Stimulated activated CD4-positive, alpha-beta T cell treated with anti-CD3 and anti-CD28 coated beads, Interleukin-1b, Interleukin-23, amount 100 ng/mL, for 48 hours (primary cell): ENCODE data around the gene ASPRV1.
"Not testable (repeated sequence)": the region's sequence is repeated elsewhere in the genome, so short reads cannot be mapped to it uniquely, and the experiment has no call there.

Source experiments
- DNase-seq: peaks from one replicate; pipeline ENCODE4 v3.0.0-alpha.2; 2020

Gene ASPRV1

GRCh38 chr2:69959425-69959824 is 2.0 kb downstream of the ASPRV1 start:
- no peak for DNase-seq

GRCh38 chr2:69958480-69958879 is 3.0 kb downstream of the ASPRV1 start:
- DNase-seq: no peak

- DNase-seq: no peak
Measured at GRCh38 chr2:69957965-69958364, 3.5 kb downstream of the ASPRV1 start.

- no peak for DNase-seq
Measured at GRCh38 chr2:69956475-69956979, 4.9 kb downstream of the ASPRV1 start.

GRCh38 chr2:69955029-69955428 is 6.4 kb downstream of the ASPRV1 start:
- no peak for DNase-seq

GRCh38 chr2:69954084-69954483 is 7.3 kb downstream of the ASPRV1 start:
- no peak for DNase-seq

- DNase-seq: no peak
Measured at GRCh38 chr2:69952336-69953115, 8.9 kb downstream of the ASPRV1 start.

- DNase-seq: not testable (repeated sequence)
Measured at GRCh38 chr2:69950671-69951070, 10.8 kb downstream of the ASPRV1 start.

GRCh38 chr2:69950241-69950640 is 11.2 kb downstream of the ASPRV1 start:
- no peak for DNase-seq

- no peak for DNase-seq
Measured at GRCh38 chr2:69948963-69949645, 12.3 kb downstream of the ASPRV1 start.

GRCh38 chr2:69948032-69948962 is 13.1 kb downstream of the ASPRV1 start:
- DNase-seq: no peak

GRCh38 chr2:69947325-69947931 is 14.0 kb downstream of the ASPRV1 start:
- no peak for DNase-seq

- peak; percentile 52 for DNase-seq
Measured at GRCh38 chr2:69946351-69947324, 14.8 kb downstream of the ASPRV1 start.

GRCh38 chr2:69945941-69946340 is 15.5 kb downstream of the ASPRV1 start:
- DNase-seq: no peak

- no peak for DNase-seq
Measured at GRCh38 chr2:69945441-69945840, 16.0 kb downstream of the ASPRV1 start.

GRCh38 chr2:69944756-69945155 is 16.7 kb downstream of the ASPRV1 start:
- no peak for DNase-seq

GRCh38 chr2:69943843-69944525 is 17.4 kb downstream of the ASPRV1 start:
- no peak for DNase-seq

GRCh38 chr2:69943000-69943842 is 18.2 kb downstream of the ASPRV1 start:
- DNase-seq: no peak

GRCh38 chr2:69940691-69941090 is 20.7 kb downstream of the ASPRV1 start:
- DNase-seq: no peak

GRCh38 chr2:69939722-69940121 is 21.7 kb downstream of the ASPRV1 start:
- DNase-seq: no peak
